ENCODE data around the gene SMG1. TPM values are rescaled to one million over a fixed set of nuclear protein-coding genes. Genes with fewer than 3 reads are reported as not detected.

Gene SMG1
- total and polyA plus RNA-seq, 7 donors, result 6.0 to 112 (median 72.8) TPM

- TF ChIP-seq POLR2AphosphoS5 (IDR thresholded peaks at IDR 0.05) (no peak), EP300 (IDR thresholded peaks at IDR 0.05) (no peak), CTCF (IDR thresholded peaks at IDR 0.05) (no peak), POLR2A (IDR thresholded peaks at IDR 0.05) (no peak)
- no peak overlapping the region for H3K27ac ChIP-seq
- H3K4me1 ChIP-seq, result no peaks in the 10 kb centered on the region
- no peaks in the 10 kb centered on the region for H3K27me3 ChIP-seq
- intact Hi-C loops (cut with DNase I), result no loop called here
- no peak overlapping the region for H3K4me3 ChIP-seq
- peaks cover 33 to 100% (median 79%) of the 10 kb centered on the region in 4 donors for H3K36me3 ChIP-seq
- DNase-seq, result no peak
- H3K9me3 ChIP-seq, result no peaks in the 10 kb centered on the region
- WGBS, 2 donors, result 39 to 80% methylated on average over 9 of the region's 9 CpGs
Measured at GRCh38 chr16:18833707-18834505, 92.3 kb downstream of the SMG1 start.

DNA sequence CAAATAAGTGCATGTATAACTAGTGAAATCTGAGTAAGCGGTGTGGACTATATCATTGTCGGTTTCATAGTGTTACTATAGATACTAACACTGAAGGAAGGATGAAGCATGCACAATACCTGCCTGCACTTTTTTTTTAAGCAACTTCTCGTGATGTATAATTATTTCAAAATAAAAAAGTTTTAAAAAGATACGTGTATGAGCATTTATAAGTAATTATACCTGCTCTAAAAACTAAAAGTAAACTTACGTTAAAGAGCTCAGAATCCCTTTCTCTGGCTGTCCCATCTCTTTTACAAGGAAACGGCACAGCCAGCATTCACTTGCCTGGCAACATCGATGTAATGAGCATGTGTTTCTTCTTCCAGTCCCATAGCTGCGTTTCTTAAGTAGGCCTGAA is 93.6 kb downstream of the SMG1 start:
- no peak for DNase-seq
- no peaks in the 10 kb centered on the region for H3K27me3 ChIP-seq
- peaks cover 35 to 100% (median 77%) of the 10 kb centered on the region in 4 donors for H3K36me3 ChIP-seq
- H3K4me1 ChIP-seq, result no peaks in the 10 kb centered on the region
- WGBS, 2 donors, result 93 to 95% methylated on average over 8 of the region's 8 CpGs
- H3K9me3 ChIP-seq, result no peaks in the 10 kb centered on the region
- no peak overlapping the region for H3K4me3 ChIP-seq
- TF ChIP-seq EP300 (IDR thresholded peaks at IDR 0.05) (no peak), CTCF (IDR thresholded peaks at IDR 0.05) (no peak), POLR2AphosphoS5 (IDR thresholded peaks at IDR 0.05) (no peak), POLR2A (IDR thresholded peaks at IDR 0.05) (no peak)
- intact Hi-C loops (cut with DNase I), result no loop called here
- H3K27ac ChIP-seq, result no peak overlapping the region

GRCh38 chr16:18832006-18832405 is 94.2 kb downstream of the SMG1 start:
- no peak overlapping the region for H3K27ac ChIP-seq
- WGBS, 2 donors, result 84 to 94% methylated on average over 2 of the region's 2 CpGs
- no peaks in the 10 kb centered on the region for H3K27me3 ChIP-seq
- H3K4me3 ChIP-seq, result no peak overlapping the region
- no peaks in the 10 kb centered on the region for H3K4me1 ChIP-seq
- TF ChIP-seq POLR2AphosphoS5 (IDR thresholded peaks at IDR 0.05) (no peak), POLR2A (IDR thresholded peaks at IDR 0.05) (no peak), EP300 (IDR thresholded peaks at IDR 0.05) (no peak), CTCF (IDR thresholded peaks at IDR 0.05) (no peak)
- peaks cover 37 to 97% (median 76%) of the 10 kb centered on the region in 4 donors for H3K36me3 ChIP-seq
- DNase-seq, result no peak
- intact Hi-C loops (cut with DNase I), result no loop called here
- no peaks in the 10 kb centered on the region for H3K9me3 ChIP-seq

DNA sequence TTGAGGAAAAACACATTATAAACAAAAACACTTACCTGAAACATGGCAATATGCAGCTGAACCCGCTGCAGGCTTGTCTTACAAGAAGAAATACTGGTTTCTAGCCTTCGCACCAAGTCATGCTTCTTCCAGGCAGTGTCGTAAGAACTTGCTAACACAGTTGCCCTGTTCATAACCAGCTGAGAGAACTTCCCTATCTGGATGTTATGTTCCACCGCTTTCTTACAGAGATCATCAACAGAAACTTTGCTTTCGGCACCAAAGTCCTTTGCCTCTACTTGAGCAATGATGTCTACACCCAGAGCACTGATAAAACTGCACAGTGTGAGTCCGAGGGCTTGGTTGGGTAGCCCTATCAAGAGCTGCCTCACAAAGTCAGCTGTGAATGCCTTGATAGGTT is 97.0 kb downstream of the SMG1 start:
- Histone ChIP-seq H3K4me3 (no peak overlapping the region), H3K9me3 (no peaks in the 10 kb centered on the region), H3K36me3 (peaks cover 27 to 71% (median 53%) of the 10 kb centered on the region in 4 donors), H3K27me3 (no peaks in the 10 kb centered on the region), H3K27ac (no peak overlapping the region), H3K4me1 (no peaks in the 10 kb centered on the region)
- intact Hi-C loops (cut with DNase I), result no loop called here
- TF ChIP-seq CTCF (IDR thresholded peaks at IDR 0.05) (no peak), EP300 (IDR thresholded peaks at IDR 0.05) (no peak), POLR2AphosphoS5 (IDR thresholded peaks at IDR 0.05) (no peak), POLR2A (IDR thresholded peaks at IDR 0.05) (no peak)
- DNase-seq, result no peak
- 93 to 96% methylated on average over 6 of the region's 6 CpGs for WGBS, 2 donors
